Stomach (tissue), 4 donors: ENCODE measurements around the gene RAB26.

Source experiments
- POLR2AphosphoS5 ChIP-seq, 3 donors: sonication (generic); formaldehyde crosslinking; IDR thresholded peaks; one replicate each; pipeline ENCODE4 v1.6.1; 2016; ENCODE audit warnings: antibody characterized with exemption in 3 of 3
- TF ChIP-seq, protein P1 (sequence below), 7 experiments: fragments of 450-650 bp in 4 of 7; fragments of 200-600 bp in 3 of 7; sonication (generic) in 3 of 7; IDR thresholded peaks; one replicate each; pipeline ENCODE4 v1.5.1; 2016 to 2019; ENCODE audit warnings: antibody characterized with exemption in 7 of 7, control low read depth in 2 of 7, mild to moderate bottlenecking in 1 of 7

- TF ChIP-seq POLR2AphosphoS5 (IDR thresholded peaks at IDR 0.05), result no peak
- TF ChIP-seq, protein P1, sequence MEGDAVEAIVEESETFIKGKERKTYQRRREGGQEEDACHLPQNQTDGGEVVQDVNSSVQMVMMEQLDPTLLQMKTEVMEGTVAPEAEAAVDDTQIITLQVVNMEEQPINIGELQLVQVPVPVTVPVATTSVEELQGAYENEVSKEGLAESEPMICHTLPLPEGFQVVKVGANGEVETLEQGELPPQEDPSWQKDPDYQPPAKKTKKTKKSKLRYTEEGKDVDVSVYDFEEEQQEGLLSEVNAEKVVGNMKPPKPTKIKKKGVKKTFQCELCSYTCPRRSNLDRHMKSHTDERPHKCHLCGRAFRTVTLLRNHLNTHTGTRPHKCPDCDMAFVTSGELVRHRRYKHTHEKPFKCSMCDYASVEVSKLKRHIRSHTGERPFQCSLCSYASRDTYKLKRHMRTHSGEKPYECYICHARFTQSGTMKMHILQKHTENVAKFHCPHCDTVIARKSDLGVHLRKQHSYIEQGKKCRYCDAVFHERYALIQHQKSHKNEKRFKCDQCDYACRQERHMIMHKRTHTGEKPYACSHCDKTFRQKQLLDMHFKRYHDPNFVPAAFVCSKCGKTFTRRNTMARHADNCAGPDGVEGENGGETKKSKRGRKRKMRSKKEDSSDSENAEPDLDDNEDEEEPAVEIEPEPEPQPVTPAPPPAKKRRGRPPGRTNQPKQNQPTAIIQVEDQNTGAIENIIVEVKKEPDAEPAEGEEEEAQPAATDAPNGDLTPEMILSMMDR (IDR thresholded peaks at IDR 0.05), result no peak
These were observed 14.3 kb downstream of the RAB26 start for GRCh38 chr16:2162676-2163118.
